GM19324 (cell line): ENCODE measurements around the gene CNTN5.
"Not testable (repeated sequence)": the region's sequence is repeated elsewhere in the genome, so short reads cannot be mapped to it uniquely, and the experiment has no call there.

Experiments
- ATAC-seq: cut with Tn5 transposase; IDR thresholded peaks from one replicate; pipeline ENCODE4 v1.9.1; 2021; ENCODE audit warnings: mild to moderate bottlenecking, moderate library complexity; ENCODE audit not compliant: unreplicated experiment, low FRiP score

Gene CNTN5

DNA sequence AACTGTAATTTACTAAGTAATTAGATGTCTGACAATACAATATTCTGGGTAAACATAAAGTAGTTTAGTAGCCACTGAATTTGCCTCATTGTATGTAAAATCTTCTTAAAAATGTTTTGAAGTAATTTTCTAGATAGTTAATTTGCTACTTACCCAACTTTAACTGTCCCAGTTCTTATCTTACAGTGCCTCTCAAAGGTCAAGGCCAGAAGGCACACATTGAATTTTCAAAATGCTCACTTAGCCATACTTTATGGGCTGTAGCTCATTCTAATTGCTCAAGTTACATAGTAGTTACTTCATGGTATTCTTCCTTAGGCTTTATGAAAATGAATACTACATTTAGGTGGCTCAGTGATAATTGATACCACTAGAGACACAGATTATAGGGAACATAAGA, 666.6 kb downstream of the CNTN5 start:
- ATAC-seq, result no peak

DNA sequence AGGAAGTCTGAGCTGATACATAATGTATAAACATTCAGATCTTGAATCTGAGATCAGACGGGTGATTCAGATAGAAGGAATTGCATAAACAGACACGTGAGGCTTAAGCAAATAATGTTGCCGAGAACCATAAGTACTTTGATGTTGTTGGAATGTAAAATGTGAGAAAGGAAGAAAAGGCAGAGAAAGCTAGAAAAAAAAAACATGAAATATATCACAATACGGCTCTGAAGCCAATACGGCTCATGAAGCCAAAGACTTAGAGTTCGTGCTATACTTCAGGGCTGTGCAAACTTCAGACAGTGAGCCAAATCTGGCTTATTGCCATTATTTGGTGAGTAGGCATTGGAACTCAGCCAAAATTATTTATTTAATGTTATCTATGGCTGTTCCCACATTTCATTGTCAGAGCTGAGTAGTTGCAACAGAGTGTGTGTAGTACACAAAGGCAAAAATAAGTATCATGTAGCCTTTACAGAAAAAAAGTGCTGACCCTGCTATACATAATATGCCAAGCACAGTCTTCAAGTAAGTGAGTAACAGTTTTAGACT, 673.3 kb downstream of the CNTN5 start:
- ATAC-seq, result no peak

DNA sequence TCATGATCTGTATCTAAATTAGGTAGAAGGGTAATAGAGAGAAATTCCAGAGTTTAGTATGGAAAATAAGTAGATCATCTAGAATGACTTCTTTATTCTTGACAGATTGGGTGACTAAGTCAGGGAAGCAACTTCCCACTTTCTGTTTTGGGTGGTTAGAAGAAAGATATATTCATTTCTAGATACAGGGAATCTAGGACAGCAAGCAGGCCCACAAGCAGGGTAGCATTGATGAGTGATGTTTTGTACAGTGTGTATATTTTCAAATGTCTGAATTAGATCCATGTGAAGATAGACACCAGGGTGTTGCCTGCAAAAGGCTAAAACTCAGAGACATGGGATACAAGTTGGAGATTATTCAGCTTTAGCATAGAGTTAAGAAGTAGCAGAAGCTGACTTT, 674.4 kb downstream of the CNTN5 start:
- ATAC-seq, result no peak

DNA sequence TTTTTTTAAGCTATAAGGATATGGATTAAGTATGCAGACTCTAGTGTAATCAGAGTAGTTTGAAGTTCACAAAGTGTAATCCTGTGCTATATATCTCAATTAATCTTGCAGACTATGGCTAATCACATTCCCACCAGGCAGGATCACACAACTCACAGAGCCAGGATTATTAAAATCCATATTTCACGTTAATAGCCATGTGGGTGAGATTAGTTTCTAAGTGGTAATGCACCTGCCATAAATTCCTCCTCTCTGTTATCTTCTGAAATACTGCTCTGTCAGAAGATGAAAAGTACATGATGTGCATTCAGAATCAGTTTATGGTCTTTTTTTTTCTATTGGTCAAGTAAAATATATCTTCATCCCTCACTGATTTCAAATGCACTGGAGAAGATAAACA, 686.1 kb downstream of the CNTN5 start:
- ATAC-seq, result no peak

DNA sequence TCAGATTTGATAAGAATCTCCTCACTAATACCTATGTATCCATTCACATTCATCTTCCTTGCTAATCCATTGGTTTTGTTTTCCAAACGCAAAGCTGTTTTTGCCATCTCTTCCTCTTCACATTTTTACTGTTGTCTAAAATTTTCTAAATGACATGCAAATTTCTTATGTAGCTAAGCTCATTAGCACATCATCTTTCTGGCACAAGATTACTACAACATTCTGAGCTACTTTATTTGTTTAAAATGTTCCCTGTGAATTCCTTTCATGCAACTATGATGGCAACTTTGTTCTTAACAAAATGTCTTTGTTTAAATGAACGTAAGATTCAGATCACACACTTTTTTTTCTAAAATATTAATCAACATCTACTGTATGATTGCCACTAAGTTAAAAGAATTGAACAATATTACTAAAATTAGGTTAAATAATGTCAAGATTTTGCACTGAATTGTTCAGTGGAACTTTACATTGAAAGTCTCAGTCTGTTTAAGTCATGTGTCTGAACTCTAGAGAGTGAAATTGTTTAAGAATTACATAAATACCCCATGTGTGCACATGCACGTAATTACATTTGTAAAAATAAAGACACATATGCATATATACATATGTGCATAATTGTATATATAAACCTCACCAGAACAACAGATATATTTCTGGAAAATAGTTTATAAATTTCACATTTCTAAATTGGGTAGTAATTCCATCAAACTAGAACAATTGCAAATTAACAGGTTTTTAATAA, 688.4 kb downstream of the CNTN5 start:
- no peak for ATAC-seq

DNA sequence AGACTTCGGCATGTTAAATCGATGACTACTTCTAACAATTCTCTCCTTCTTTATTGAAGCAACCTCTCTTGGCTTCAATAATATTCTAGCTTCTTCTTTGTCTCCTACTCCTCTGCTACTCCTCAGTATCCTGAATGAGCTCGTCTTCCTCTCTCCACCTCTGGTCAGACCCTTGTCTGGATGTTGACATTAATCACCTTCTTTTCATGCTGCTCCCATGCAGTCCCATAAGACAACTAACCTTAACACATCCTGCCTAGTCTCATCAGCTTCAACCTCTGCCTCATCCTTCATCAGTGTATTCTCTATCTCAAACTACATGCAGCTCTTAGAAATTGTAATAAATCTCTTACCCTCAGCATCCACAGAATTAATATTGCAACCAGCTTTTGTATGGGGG, 695.6 kb downstream of the CNTN5 start:
- no peak for ATAC-seq

DNA sequence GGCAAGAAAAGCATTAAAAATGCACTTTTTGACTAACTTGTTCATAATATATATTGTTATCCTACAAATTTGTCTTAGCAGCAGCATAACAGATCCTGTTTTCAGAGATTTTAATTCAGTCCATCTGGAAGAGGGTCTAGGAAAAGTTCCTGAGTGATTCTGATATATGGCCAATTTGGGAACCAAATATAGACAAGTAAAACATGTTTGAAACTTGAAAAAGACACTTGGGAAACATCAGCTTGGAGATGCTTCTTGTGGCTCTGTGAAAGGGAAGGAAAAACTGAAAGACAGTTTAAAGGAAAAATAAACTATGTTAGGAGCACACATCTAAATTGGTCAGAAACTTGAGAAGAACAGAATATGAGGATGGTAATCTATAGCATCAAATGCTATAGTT, 697.5 kb downstream of the CNTN5 start:
- ATAC-seq, result no peak

DNA sequence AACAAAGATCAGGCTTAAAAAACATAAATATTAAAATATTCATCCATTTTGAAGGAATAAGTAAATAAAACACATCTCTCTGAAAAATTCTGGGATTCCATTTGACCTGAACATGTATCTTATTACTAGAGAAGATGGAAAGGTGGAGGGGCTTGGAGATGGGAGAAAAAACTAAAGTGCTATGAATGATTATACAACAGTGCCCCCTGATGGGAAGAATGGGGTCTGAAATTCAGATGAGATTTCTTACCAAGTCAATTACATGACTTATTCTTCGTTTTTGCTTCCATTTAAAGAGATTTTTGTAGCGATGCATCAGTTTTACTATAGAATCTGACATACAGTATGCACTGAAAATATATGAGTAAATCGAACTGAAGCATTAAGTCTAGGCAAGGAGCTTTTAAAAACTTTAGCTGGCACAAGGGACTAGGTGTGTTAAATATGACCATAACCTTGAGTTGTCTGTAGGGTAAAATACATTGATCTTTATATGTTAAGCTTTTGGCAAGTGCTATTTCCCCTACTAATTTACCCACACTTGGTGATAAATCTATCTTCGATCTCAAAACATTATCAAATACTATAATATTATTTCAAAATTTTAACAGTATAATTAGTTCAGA, 718.8 kb downstream of the CNTN5 start:
- no peak for ATAC-seq

DNA sequence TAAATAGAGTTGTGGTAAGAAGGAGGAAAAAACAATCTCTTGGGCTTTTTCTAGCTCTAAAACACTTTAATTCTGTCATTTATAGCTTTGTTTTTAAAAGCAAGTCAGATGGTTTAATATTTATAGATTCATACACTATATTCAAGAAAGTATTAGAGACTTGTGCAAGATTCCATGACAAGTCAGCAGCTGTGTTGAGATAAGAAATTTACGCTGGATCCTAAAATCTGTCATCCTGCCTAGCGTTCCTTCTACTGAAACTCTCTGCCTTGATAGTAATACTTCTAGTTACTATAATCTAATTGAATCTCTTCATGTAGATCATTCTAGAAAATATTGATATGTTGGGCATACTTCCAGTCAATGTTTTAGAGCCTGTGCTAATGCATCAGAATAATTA, 721.8 kb downstream of the CNTN5 start:
- ATAC-seq, result no peak

DNA sequence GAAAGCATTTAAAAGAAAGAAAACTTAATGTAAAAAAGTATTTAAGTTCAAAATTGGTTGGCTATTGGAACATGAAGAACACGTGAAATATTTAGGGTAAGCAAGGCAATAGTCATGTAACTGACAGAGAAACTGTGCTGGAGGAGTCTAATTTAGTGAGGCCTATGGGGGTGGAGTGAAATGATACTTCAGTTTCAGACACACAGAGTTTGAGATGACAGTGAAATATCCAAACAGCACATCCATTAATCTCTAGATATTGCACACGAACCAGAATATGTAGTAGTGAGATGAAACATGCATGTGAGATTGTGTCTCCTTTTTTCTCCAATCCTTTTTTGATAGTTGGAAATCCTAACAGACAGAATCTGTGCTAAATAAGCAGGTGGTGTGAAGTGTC, 739.0 kb downstream of the CNTN5 start:
- ATAC-seq, result no peak

DNA sequence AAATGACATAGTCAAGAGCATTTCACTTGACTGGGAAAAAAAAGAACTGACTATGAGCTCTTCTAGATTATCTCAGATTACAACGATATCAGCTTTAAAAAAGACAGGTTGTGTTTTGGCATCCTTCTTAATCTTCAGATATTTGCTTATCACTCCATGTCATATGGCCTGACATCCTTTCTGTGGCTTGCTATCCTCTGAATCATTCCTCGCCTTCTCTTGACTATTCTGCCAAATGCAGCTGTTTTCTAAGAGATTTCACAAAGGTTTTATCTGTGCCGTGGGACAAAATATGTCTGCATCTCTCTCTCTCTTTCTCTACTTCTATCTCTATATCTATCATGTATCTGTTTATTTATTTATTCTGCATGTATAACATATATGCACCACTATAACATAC, 746.1 kb downstream of the CNTN5 start:
- ATAC-seq, result no peak

DNA sequence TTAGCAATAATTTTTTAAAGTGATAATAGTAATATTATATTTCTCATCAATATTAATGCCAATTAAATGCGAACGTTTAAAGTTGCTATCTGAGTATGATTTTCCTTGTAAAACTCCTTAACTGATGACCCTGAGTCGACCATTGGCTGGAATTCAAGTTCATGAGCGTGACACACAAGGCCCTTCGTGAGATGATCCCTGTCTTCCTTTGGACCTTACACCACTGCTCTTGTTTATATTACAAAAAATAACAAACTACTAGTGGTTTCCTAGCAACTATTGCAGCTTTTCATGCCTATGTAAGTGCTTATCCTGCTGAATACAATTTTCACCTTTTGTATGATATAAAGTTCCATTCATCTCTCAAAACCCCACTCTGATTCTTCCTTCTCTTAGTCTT, 752.9 kb downstream of the CNTN5 start:
- ATAC-seq, result no peak

DNA sequence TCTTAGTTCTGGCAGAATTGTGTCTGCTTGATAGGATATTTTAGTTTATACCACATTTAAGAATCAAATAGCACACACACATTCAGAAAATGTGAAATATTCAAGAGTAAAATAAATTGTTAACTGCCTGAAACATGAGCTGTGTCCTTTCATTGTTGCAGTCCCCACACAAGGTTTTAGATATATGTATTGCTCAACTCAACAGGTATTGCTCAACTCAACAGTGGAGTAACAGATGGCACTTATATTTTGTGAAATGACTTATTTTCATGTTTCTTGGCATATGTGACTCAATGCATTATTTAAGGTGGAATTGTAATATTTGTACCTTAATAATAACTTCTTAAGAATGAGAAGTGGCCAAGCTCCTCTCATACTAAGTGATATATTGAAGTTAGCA, 760.3 kb downstream of the CNTN5 start:
- ATAC-seq, result no peak

DNA sequence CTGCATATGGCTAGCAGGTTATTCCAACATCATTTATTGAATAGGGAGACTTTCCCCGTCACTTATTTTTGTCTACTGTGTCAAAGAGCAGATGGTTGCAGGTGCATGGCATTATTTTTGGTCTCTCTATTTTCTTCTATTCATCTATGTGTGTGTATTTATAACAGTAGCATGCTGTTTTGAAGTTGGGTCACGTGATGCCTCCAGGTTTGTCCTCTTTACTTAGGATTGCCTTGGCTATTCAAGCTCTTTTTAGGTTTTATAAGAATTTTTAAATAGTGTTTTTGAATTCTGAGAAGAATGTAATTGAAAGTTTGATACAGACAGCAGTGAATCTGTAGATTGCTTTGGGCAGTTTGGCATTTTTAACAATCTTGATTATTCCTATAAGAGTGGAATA, 770.6 kb downstream of the CNTN5 start:
- ATAC-seq, result no peak

DNA sequence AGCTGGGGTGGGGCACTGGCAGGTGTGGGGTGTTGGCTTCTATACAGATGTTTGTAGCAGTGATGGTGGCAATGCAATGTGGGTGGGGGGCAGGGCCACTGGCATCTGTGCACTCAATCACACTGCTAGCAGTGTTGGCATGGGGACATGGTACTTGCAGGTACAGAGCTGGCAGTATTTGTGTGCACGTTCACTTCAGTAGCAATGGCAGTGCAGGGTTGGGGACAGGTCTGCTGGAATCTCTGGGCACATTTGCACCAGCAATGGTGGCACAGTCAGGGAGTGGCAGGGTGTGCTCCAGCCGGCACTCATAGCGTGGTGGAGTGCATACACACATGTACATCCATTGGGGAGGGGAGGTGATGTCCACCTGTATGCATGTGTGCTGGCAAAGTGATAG, 775.2 kb downstream of the CNTN5 start:
- no peak for ATAC-seq

DNA sequence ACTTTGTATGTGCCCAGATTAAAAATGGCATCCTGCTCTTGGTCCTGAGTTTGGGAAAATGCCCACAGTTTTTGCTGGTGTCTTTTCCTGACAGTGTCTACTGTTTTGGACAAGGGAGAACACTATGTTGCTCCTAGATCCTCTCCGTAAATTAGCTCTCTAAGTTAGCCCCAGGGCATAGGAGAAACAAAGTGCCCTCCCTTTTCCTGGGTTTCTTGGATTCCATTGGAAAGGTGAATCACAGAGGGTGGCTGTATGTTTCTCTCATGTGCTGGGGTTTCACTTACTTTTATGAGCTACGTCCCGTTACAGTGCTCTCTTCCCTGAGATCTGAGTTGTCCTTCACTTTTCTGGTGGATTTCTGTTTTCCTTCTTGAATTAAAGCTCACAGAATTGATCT, 782.8 kb downstream of the CNTN5 start:
- no peak for ATAC-seq

DNA sequence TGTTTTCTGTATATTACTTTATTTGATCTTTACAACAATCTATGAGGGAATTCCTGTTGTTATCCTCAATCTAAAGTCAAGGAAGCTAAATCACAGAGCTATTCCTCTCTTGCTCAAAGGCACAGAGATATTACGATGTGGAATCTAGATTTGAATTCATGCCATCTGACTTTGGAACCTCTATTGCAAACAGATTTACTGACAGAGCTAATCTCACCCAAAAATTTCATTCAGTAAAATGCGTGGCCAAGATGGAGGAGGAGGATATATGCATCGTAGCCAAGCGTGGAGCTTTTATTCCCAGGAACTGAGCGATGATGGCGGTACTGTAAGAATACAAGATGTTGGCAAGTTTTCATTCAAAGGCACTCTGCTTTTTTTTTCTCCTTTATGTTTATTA, 791.8 kb downstream of the CNTN5 start:
- no peak for ATAC-seq

DNA sequence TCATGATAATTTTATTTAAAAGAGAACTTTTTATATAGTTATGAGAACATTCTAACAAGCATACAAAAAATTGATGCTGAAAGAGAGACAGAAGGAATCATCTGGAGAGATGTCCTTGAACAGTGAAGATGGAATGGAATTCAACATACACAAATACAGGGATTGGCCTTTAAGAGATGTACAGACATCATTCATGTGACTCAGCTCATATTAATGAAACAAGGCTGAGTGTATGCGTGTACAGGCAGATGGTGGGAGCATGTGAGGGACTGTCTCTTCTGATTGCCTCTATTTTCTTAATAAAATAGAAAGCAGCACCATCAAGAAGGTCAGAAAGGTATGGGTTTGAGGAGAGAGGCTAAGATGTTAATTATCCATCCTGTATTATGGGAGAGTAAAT, 793.3 kb downstream of the CNTN5 start:
- ATAC-seq, result no peak

DNA sequence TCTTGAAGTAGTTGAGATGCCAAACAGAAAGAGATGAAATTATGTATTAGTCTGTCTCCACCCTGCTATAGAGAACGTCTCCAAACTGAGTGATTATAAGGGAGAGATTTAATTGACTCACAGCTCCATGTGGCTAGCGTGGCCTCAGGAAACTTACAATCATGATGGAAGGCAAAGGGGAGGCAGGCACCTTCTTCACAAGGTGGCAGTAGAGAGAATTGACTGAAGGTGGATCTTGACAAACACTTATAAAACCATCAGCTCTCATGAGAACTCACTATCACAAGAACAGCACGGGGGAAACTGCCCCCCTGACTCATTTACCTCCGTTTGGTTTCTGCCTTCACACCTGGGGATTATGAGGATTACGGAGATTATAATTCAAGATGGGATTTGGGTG, 794.0 kb downstream of the CNTN5 start:
- no peak for ATAC-seq

DNA sequence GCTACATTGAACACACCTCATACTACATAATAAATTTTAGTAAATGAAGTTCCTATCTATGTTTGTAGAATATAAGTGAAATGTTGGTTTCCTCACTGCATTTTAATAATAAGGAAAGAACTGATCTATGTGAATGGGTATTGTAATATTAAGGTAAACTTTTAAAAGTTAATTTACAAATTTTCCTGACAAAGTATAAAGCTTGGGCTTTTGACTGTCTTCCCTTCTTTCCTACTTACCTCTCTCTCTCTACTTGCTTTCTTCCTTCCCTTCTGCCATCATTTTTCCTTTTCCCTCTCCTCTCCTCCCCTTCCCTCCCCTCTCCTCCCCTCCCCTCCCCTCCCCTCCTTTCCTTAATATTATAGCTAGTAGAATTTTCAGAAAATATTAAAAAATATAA, 798.2 kb downstream of the CNTN5 start:
- ATAC-seq, result no peak

DNA sequence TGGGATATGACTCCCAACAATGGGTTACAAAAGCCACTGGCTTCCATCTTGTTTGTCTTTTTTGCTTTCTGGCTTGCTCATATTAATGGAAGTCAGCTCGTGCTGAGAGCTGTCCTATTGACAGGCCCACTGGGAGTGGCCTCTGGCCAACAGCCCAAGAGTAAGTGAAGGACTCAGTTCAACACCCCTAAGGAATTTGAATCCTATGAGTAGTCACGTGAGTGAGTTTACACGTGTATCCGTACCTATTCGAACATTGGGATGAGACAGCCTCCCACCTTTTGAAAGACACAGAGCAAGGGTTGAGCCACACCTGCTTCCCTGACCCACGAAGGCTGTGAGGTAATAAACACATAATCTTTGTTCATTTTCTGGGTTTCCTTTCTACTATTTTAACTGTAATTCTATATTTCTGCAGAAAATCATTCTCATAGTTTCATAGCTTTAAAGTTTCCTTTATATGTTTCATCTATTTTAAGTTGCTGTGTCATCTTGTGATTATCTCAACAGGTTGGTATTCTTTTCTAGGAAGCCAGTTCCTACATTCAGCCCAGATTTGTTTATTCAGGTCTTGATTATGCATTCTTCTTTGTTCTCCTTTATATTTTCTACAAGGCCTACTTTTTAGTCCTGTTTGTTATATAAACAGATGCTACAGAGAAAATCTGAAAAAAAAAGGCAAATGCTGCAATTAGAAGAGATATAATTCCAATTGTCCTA, 802.3 kb downstream of the CNTN5 start:
- no peak for ATAC-seq

DNA sequence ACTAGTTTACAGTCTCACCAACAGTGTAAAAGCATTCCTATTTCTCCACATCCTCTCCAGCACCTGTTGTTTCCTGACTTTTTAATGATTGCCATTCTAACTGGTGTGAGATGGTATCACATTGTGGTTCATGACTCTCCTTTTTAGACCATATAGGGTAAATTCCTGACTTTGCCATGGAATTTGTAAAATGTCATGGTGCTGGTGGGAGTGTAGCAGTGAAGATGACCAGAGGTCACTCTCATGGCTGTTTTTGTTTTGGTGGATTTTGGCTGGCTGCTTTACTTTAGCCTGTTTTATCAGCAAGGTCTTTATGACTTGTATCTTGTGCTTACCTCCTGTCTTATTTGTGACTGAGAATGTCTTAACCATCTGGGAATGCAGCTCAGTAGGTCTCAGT, 816.0 kb downstream of the CNTN5 start:
- ATAC-seq, result not testable (repeated sequence)
